SH-SY5Y (cell line): ENCODE results near the gene MAP3K7CL.

ENCODE experiments used
- GATA2 ChIP-seq: IDR thresholded peaks from 2 replicates; pipeline ENCODE4 v1.6.1; 2011; ENCODE audit warnings: mild to moderate bottlenecking, low read depth, low read length
- GATA3 ChIP-seq: IDR thresholded peaks from 2 replicates; pipeline ENCODE4 v1.6.1; 2011; ENCODE audit warnings: low read depth, mild to moderate bottlenecking, low read length, moderate library complexity

Gene MAP3K7CL

DNA sequence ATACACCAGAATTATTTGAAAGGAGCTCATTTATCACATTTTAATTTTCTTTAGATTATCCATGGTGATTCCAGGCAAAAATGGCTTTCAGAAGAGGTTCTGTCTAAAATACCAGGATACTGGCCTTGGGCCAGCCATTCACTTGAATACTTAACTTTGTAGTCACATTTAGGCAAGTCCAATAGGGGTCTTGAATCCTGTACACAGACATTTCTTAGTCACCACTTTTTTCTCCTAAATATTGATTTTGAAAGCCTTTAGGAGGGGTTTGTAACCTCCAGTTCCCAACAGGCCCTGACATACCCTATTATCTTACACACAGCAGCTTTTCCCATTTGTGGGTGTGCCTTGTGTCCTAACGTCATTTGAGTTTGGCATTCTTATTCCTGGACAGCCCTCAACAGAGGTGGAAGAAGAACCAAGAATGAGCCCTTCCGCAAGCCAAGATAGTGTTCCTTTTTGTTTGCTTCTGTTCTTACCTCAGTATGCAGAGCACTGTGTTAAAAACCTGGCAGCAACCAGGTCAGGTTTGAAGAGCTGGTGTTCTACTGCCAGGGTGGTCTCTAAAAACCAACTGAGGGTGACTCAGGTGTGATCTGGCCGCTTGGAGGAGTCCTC lies 19.5 kb downstream of the MAP3K7CL start:
- TF ChIP-seq GATA2 (no peak), GATA3 (no peak)

- TF ChIP-seq GATA2, result no peak
Observed at GRCh38 chr21:29151931-29152330, 21.5 kb downstream of the MAP3K7CL start.

GRCh38 chr21:29152916-29153315 lies 22.5 kb downstream of the MAP3K7CL start:
- TF ChIP-seq GATA2, result no peak
- TF ChIP-seq GATA3, result no peak

GRCh38 chr21:29154270-29154669 lies 23.8 kb downstream of the MAP3K7CL start:
- TF ChIP-seq GATA2, result no peak
- TF ChIP-seq GATA3, result no peak

GRCh38 chr21:29155118-29155932 lies 24.9 kb downstream of the MAP3K7CL start:
- TF ChIP-seq GATA2 (no peak), GATA3 (no peak)

DNA sequence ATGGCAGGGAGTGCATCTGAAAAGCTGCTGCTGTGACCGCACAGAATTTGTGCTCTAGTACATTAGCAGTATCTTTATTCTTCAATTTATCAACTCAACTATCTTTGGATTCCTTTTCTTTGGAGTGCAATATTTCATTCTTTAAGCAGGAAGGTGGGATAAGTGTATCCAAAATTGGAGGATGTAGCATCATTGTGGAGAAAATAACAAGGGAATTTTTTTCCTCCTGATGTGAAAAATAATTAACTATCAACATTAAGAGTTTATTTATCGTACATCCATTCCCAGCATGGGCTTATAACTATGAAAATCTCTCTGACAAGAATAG lies 25.5 kb downstream of the MAP3K7CL start:
- TF ChIP-seq GATA2 (no peak), GATA3 (no peak)

DNA sequence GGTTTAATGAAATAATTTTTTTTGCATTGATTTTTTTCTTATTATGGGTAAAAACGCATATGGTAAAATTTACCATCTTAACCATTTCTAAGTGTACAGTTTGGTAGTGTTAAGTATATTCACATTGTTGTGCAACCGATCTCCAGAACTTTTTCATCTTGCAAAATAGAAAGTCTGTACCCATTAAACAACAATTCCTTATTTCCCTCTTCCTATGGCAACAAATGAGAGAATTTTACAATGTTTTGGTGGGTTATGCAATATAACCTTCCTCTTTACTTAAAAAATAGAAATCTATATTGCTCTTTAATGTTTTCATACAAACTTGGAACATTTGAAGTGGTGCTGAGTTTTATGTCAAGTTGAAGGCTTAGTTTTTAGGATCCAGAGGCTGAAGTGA lies 26.6 kb downstream of the MAP3K7CL start:
- TF ChIP-seq GATA2 (no peak), GATA3 (no peak)

DNA sequence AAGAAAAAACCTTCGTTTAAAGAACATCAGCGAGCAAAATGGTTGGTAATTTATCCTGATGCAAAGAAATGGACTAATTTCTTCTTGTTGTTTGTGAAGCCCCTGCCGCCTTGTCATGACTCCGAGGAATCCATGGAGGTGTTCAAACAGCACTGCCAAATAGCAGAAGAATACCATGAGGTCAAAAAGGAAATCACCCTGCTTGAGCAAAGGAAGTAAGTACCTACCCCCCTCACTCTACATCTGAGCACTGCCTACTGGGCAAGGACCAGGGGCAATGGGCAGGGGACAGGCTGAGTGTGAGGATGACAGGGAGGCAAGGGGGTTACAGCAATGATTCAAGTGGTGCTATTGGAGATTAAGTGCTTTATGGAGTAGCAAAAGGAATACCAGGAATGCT lies 29.4 kb downstream of the MAP3K7CL start:
- TF ChIP-seq GATA2 (no peak), GATA3 (no peak)

DNA sequence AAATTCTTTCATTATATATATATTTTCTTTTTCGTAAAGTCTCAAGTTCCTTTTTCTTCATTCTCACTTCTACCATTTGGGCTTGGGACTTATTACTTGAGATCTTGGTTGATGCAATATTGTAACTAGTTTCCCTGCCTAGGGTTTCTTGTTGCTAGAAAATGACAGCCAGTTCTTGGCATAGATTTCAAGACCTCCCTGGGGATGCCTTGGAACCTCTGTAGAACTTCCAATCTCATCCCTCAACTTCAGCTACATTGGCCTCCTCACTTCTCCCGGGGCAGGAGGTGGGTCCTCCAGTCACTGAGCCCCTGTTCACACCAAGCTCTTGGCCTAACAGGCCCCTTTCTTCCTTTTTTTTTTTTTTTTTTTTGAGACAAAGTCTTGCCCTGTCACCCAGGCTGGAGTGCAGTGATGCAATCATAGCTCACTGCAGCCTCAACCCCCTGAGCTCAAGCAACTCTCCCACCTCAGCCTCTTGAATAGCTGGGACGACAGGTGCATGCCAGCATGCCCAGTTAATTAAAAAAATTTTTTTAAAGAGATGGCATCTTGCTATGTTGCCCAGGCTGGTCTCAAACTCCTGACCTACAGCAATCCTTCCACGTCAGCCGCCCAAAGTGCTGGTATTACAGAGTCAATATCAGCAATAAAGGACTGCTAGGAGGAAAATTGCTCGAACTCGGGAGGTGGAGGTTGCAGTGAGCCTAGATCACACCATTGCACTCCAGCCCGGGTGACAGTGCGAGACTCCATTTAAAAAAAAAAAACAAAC lies 33.1 kb downstream of the MAP3K7CL start:
- TF ChIP-seq GATA2 (no peak), GATA3 (no peak)

DNA sequence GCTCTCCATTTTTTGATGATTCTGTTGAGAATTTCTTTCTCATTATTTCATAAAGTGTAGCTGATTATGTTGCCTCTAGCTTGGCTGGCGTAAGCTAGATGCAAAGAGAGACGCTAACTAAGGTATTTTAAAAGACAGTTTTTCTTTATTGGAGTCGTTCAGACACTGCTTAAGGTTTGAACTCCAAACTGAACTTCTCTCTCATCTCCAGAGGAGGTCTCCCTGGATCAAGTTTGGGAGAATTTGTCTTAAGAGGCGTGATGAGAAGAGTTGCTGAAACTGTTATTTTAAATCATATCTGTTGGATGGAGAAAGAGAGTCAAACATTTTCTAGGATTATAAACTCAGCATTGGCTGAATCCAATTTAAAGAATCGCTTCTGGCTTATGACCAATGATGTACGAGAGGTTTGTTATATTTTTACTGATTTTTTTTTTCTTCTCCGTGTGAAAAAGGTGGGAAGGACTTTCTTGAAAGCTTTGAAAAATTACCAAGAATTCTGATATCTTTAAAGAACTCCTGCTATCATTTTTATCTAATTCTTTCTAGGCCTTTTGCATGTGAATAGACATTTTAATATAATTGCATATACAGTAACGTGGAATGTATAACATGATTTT lies 34.0 kb downstream of the MAP3K7CL start:
- no peak for TF ChIP-seq GATA3
- TF ChIP-seq GATA2, result no peak

- TF ChIP-seq GATA3 (no peak), GATA2 (no peak)
Observed at GRCh38 chr21:29166323-29166722, 35.9 kb downstream of the MAP3K7CL start.

DNA sequence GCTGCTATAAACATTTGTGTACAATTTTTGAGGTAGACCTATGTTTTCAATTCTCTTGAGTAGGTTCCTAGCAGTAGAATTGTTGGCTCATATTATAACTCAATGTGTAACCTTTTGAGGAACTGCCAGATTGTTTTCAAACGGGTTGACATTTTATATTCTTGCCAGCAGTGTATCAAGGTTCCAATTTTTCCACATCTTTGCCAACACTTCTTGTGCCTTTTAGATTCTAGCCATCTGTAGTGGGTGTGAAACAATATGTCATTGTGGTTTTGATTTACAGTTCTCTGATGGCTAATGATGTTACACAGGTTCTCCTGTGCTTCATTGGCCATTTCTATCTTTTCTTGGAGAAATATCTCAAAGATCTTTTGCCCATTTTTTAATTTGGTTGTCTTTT lies 36.4 kb downstream of the MAP3K7CL start:
- TF ChIP-seq GATA3 (no peak), GATA2 (no peak)

GRCh38 chr21:29168891-29169315 lies 38.5 kb downstream of the MAP3K7CL start:
- no peak for TF ChIP-seq GATA2

- TF ChIP-seq GATA3, result no peak
- TF ChIP-seq GATA2, result no peak
Observed at GRCh38 chr21:29170944-29171343, 40.5 kb downstream of the MAP3K7CL start.
